Gastroesophageal sphincter (tissue), 3 donors: ENCODE measurements around the gene CLASP1.

ENCODE experiments used
- POLR2A ChIP-seq, 2 donors: fragments of 450-650 bp; IDR thresholded peaks; one replicate each; pipeline ENCODE4 v1.6.1; 2017; ENCODE audit warnings: antibody characterized with exemption in 2 of 2, mild to moderate bottlenecking in 2 of 2, moderate library complexity in 1 of 2
- TF ChIP-seq, protein P1 (sequence below), 4 experiments: fragments of 200-600 bp in 2 of 4; fragments of 450-650 bp in 2 of 4; sonication (generic) in 1 of 4; IDR thresholded peaks; one replicate each; pipeline ENCODE4 v1.5.1; 2017 to 2019; ENCODE audit warnings: antibody characterized with exemption in 4 of 4, mild to moderate bottlenecking in 2 of 4, moderate library complexity in 2 of 4

GRCh38 chr2:121475811-121476571 is 173.3 kb downstream of the CLASP1 start:
- TF ChIP-seq, protein P1, sequence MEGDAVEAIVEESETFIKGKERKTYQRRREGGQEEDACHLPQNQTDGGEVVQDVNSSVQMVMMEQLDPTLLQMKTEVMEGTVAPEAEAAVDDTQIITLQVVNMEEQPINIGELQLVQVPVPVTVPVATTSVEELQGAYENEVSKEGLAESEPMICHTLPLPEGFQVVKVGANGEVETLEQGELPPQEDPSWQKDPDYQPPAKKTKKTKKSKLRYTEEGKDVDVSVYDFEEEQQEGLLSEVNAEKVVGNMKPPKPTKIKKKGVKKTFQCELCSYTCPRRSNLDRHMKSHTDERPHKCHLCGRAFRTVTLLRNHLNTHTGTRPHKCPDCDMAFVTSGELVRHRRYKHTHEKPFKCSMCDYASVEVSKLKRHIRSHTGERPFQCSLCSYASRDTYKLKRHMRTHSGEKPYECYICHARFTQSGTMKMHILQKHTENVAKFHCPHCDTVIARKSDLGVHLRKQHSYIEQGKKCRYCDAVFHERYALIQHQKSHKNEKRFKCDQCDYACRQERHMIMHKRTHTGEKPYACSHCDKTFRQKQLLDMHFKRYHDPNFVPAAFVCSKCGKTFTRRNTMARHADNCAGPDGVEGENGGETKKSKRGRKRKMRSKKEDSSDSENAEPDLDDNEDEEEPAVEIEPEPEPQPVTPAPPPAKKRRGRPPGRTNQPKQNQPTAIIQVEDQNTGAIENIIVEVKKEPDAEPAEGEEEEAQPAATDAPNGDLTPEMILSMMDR (IDR thresholded peaks at IDR 0.05), result no peak
- TF ChIP-seq POLR2A (IDR thresholded peaks at IDR 0.05), result no peak
